Fibroblast of lung (primary cell): ENCODE data around the gene ADAMTSL1. TPM values are rescaled to one million over a fixed set of nuclear protein-coding genes. Genes with fewer than 3 reads are reported as not detected.

ENCODE experiments used
- DNase-seq, 2 donors: peaks; one replicate each; pipeline versions ENCODE4 v3.0.0 to v3.0.0-alpha.2; 2010; ENCODE audit warnings: low read depth in 2 of 2
- H2AFZ ChIP-seq: 2 replicates; pipeline ENCODE4 v1.5.1; 2012; ENCODE audit warnings: low read length, control low read depth, inconsistent platforms
- H3K27ac ChIP-seq: 2 replicates; pipeline ENCODE4 v1.5.1; 2011; ENCODE audit warnings: low read length, control low read depth; ENCODE audit not compliant: insufficient read depth
- H3K27me3 ChIP-seq: 2 replicates; pipeline ENCODE4 v1.5.1; 2011; ENCODE audit warnings: mild to moderate bottlenecking, low read length; ENCODE audit not compliant: control insufficient read depth, insufficient read depth
- H3K36me3 ChIP-seq: 2 replicates; pipeline ENCODE4 v1.5.1; 2011; ENCODE audit warnings: low read length; ENCODE audit not compliant: control insufficient read depth, insufficient read depth
- H3K4me1 ChIP-seq: 2 replicates; pipeline ENCODE4 v1.5.1; 2011; ENCODE audit warnings: low read length; ENCODE audit not compliant: control insufficient read depth, insufficient read depth; ENCODE audit errors: extremely low read depth
- H3K4me2 ChIP-seq: 2 replicates; pipeline ENCODE4 v1.5.1; 2011; ENCODE audit warnings: low read length, control low read depth; ENCODE audit not compliant: insufficient read depth; ENCODE audit errors: extremely low read depth
- H3K4me3 ChIP-seq, 4 experiments: fragments of 200-600 bp in 1 of 4; sonication (generic) in 1 of 4; replicated peaks in 1 of 4; 2 replicates each; pipeline ENCODE4 v1.5.1; 2011 to 2016; ENCODE audit warnings: low read length in 4 of 4, low read depth in 3 of 4, mild to moderate bottlenecking in 3 of 4, control low read depth in 2 of 4, inconsistent platforms in 1 of 4, mixed read lengths in 1 of 4; ENCODE audit not compliant: insufficient read depth in 1 of 4; ENCODE audit errors: control extremely low read depth in 1 of 4
- H3K79me2 ChIP-seq: 2 replicates; pipeline ENCODE4 v1.5.1; 2012; ENCODE audit warnings: mild to moderate bottlenecking, low read length, inconsistent platforms; ENCODE audit not compliant: control insufficient read depth, insufficient read depth
- H3K9ac ChIP-seq: 2 replicates; pipeline ENCODE4 v1.5.1; 2011; ENCODE audit warnings: mild to moderate bottlenecking, low read length, control low read depth; ENCODE audit not compliant: insufficient read depth
- H3K9me3 ChIP-seq: 2 replicates; pipeline ENCODE4 v1.5.1; 2012; ENCODE audit warnings: low read depth, low read length; ENCODE audit not compliant: control insufficient read depth, insufficient read depth
- H4K20me1 ChIP-seq: 2 replicates; pipeline ENCODE4 v1.5.1; 2011; ENCODE audit warnings: low read length; ENCODE audit not compliant: control insufficient read depth, insufficient read depth; ENCODE audit errors: extremely low read depth
- EZH2 ChIP-seq: IDR thresholded peaks from 2 replicates; pipeline ENCODE4 v1.5.1; 2012; ENCODE audit warnings: low read length, control low read depth, mild to moderate bottlenecking; ENCODE audit errors: missing control alignments
- polyA plus RNA-seq, 2 donors: library from polyadenylated mRNA; depleted of rRNA in 1 of 2; stranded (reverse) in 1 of 2; unstranded in 1 of 2; fragments of >200 nt; gene quantifications; 2 replicates each; pipeline ENCODE4 v1.2.1, GENCODE V29; 2011 to 2012; ENCODE audit warnings: missing spikeins in 1 of 2
- total RNA-seq: library from RNA; depleted of rRNA; stranded (reverse); fragments of >200 nt; gene quantifications from 2 replicates; pipeline ENCODE4 v1.2.1, GENCODE V29; 2014
- TF ChIP-seq, protein P1 (sequence below), 2 donors: IDR thresholded peaks in 1 of 2; conservative IDR thresholded peaks in 1 of 2; 1 replicate in 1 of 2; 2 replicates in 1 of 2; pipeline ENCODE4 v1.5.1; 2011 to 2012; ENCODE audit warnings: low read length in 2 of 2, control low read depth in 1 of 2, inconsistent platforms in 1 of 2, low read depth in 1 of 2, mild to moderate bottlenecking in 1 of 2

Gene ADAMTSL1
- total and polyA plus RNA-seq, 2 donors (not counting 1 experiment from before 2014, with no cell fraction given), result 19.3 to 27.9 TPM

DNA sequence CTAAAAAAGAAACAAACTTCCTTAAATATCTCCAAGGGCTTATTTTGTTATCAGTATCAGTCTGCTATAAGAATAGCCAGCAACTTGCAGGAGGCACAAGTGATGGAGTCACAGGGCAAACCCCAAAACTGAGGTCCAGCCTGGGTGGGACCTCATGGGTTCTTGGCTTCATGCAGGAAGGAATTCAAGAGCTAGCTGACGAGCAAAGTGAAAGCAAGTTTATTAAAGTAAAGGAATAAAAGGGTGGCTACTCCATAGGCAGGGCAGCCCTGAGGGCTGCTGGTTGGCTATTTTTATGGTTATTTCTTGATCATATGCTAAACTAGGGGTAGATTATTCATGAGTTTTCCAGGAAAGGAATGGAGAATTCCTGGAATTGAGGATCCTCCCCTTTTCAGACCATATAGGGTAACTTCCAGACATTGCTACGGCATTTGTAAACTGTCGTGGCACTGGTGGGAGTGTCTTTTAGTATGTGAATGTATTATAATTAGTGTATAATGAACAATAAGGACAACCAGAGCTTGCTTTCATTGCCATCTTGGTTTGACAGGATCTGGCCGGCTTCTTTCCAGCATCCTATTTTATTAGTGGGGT, 231.9 kb downstream of the ADAMTSL1 start:
- no peak overlapping the region for H3K9ac ChIP-seq
- H2AFZ ChIP-seq, result peak overlapping the region; percentile 43
- peaks cover 9% of the 10 kb centered on the region for H3K4me1 ChIP-seq
- H3K79me2 ChIP-seq, result no peaks in the 10 kb centered on the region
- peak overlapping the region in 1 of 4 experiments; percentile 29 for H3K4me3 ChIP-seq
- H3K36me3 ChIP-seq, result peaks cover 2% of the 10 kb centered on the region
- no peaks in the 10 kb centered on the region for H4K20me1 ChIP-seq
- TF ChIP-seq EZH2, result no peak
- TF ChIP-seq, protein P1, sequence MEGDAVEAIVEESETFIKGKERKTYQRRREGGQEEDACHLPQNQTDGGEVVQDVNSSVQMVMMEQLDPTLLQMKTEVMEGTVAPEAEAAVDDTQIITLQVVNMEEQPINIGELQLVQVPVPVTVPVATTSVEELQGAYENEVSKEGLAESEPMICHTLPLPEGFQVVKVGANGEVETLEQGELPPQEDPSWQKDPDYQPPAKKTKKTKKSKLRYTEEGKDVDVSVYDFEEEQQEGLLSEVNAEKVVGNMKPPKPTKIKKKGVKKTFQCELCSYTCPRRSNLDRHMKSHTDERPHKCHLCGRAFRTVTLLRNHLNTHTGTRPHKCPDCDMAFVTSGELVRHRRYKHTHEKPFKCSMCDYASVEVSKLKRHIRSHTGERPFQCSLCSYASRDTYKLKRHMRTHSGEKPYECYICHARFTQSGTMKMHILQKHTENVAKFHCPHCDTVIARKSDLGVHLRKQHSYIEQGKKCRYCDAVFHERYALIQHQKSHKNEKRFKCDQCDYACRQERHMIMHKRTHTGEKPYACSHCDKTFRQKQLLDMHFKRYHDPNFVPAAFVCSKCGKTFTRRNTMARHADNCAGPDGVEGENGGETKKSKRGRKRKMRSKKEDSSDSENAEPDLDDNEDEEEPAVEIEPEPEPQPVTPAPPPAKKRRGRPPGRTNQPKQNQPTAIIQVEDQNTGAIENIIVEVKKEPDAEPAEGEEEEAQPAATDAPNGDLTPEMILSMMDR (conservative IDR thresholded peaks at IDR 0.05 in 1 of 2, IDR thresholded peaks at IDR 0.05 in 1 of 2; ENCODE audit: low read depth in 1 of 2, low read length in 2 of 2), result no peak
- H3K27ac ChIP-seq, result peak overlapping the region; percentile 4
- no peaks in the 10 kb centered on the region for H3K9me3 ChIP-seq
- H3K27me3 ChIP-seq, result no peaks in the 10 kb centered on the region
- peak; percentile 28 to 39 for DNase-seq
- H3K4me2 ChIP-seq, result peak overlapping the region; percentile 40

DNA sequence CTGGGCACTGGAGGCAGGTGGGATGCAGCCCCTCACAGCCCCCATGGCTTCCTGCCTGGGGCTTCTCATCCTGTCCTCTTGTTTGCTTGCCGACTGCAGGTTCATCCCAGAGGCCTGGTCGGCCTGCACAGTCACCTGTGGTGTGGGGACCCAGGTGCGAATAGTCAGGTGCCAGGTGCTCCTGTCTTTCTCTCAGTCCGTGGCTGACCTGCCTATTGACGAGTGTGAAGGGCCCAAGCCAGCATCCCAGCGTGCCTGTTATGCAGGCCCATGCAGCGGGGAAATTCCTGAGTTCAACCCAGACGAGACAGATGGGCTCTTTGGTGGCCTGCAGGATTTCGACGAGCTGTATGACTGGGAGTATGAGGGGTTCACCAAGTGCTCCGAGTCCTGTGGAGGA, 232.7 kb downstream of the ADAMTSL1 start:
- DNase-seq, result no peak
- Histone ChIP-seq H3K36me3 (peaks cover 2% of the 10 kb centered on the region), H3K9me3 (no peaks in the 10 kb centered on the region), H3K4me3 (no peak overlapping the region), H3K4me1 (peaks cover 9% of the 10 kb centered on the region), H3K79me2 (no peaks in the 10 kb centered on the region), H3K4me2 (no peak overlapping the region), H3K27ac (peak overlapping the region; percentile 4), H3K27me3 (no peaks in the 10 kb centered on the region), H3K9ac (no peak overlapping the region), H2AFZ (no peak overlapping the region), H4K20me1 (no peaks in the 10 kb centered on the region)
- TF ChIP-seq EZH2, result no peak
- TF ChIP-seq, protein P1 (conservative IDR thresholded peaks at IDR 0.05 in 1 of 2, IDR thresholded peaks at IDR 0.05 in 1 of 2; ENCODE audit: low read depth in 1 of 2, low read length in 2 of 2), result no peak

DNA sequence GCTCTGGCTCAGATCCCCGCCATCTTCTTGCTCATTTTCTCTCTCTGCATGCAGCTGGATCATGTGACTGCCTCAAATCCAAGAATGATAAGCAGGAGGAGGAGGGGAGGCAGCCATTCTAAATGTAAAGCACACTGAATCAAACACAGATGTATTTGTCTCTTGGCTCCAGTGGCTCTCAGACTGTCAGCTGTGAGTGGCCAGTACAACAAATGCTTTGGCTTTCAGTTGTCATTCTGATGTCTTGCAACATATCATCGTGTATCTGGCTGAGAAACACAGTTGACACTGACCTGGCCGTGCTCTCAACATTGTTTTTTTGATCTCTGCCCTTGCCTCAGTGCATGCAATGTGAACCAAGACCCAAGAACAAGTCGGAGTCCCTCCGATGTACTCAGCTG, 233.1 kb downstream of the ADAMTSL1 start:
- H3K9me3 ChIP-seq, result no peaks in the 10 kb centered on the region
- H4K20me1 ChIP-seq, result no peaks in the 10 kb centered on the region
- peaks cover 2% of the 10 kb centered on the region for H3K36me3 ChIP-seq
- peaks cover 9% of the 10 kb centered on the region for H3K4me1 ChIP-seq
- TF ChIP-seq, protein P1 (conservative IDR thresholded peaks at IDR 0.05 in 1 of 2, IDR thresholded peaks at IDR 0.05 in 1 of 2; ENCODE audit: low read depth in 1 of 2, low read length in 2 of 2), result no peak
- no peak for TF ChIP-seq EZH2
- H3K79me2 ChIP-seq, result no peaks in the 10 kb centered on the region
- H3K27me3 ChIP-seq, result no peaks in the 10 kb centered on the region
- no peak overlapping the region for H3K4me3 ChIP-seq
- H2AFZ ChIP-seq, result peak overlapping the region; percentile 15
- peak overlapping the region; percentile 30 for H3K4me2 ChIP-seq
- H3K9ac ChIP-seq, result no peak overlapping the region
- H3K27ac ChIP-seq, result peak overlapping the region; percentile 6
- DNase-seq, result peak in 1 of 2 donors; percentile 39
